RWPE1 (cell line): ENCODE measurements around the gene C10orf143.
A peak's percentile ranks its signal among the peaks of the same experiment; 100 is the strongest.

Experiments used
- CTCF ChIA-PET: fragments of 350-600 bp; sonication (Branson Sonifier 250); formaldehyde crosslinking; extraction: SDS; loops from one replicate; lab custom pipeline; 2021; lab: Yijun Ruan, JAX
- POLR2A ChIA-PET: fragments of 400-600 bp; formaldehyde crosslinking; extraction: SDS; loops from one replicate; lab custom pipeline; 2020; ENCODE audit warnings: antibody characterized with exemption; ENCODE audit not compliant: low non-redundant PET; lab: Yijun Ruan, JAX
- DNase-seq: peaks from one replicate; pipeline ENCODE4 v3.0.0; 2012; ENCODE audit warnings: low spot score
- H3K27ac ChIP-seq: fragments of 450-650 bp; 2 replicates; pipeline ENCODE4 v1.5.1; 2017
- TF ChIP-seq, protein P1 (sequence below): fragments of 450-650 bp; conservative IDR thresholded peaks from 2 replicates; pipeline ENCODE4 v1.5.1; 2017; ENCODE audit warnings: low read depth, mild to moderate bottlenecking

C10orf143 gene

DNA sequence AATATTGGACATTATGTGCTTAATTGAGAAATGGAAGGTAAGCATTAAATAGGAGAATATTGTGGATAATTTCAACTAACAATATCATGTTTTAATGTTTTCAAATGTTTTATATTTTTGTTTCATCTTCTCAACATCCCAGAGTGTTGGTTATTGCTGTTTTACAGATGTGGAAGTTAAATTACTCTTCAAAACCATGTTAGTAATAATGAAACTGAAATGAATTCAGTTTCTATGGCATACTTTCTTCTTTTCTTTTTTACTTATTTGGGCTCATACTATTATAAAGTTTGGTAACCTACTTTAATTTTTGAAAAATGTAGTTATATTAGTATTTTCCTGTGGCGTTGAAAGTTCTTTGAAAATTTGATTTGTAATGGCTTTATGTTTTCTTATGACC lies 29.8 kb upstream of the C10orf143 start:
- no peak overlapping the region for H3K27ac ChIP-seq
- TF ChIP-seq, protein P1, sequence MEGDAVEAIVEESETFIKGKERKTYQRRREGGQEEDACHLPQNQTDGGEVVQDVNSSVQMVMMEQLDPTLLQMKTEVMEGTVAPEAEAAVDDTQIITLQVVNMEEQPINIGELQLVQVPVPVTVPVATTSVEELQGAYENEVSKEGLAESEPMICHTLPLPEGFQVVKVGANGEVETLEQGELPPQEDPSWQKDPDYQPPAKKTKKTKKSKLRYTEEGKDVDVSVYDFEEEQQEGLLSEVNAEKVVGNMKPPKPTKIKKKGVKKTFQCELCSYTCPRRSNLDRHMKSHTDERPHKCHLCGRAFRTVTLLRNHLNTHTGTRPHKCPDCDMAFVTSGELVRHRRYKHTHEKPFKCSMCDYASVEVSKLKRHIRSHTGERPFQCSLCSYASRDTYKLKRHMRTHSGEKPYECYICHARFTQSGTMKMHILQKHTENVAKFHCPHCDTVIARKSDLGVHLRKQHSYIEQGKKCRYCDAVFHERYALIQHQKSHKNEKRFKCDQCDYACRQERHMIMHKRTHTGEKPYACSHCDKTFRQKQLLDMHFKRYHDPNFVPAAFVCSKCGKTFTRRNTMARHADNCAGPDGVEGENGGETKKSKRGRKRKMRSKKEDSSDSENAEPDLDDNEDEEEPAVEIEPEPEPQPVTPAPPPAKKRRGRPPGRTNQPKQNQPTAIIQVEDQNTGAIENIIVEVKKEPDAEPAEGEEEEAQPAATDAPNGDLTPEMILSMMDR = no peak
- ChIA-PET POLR2A (interaction anchor here (0.6 kb wide), 1 partner anchor 30 kb away, joined by 3 read pairs; the partner anchor contains the start of gene C10orf143), CTCF (interaction anchor here (0.7 to 0.8 kb wide), 2 partner anchors 12 to 13 kb away, joined by 3 read pairs; no protein-coding TSS in a partner anchor)
- DNase-seq = no peak

- TF ChIP-seq, protein P1 = no peak
- POLR2A ChIA-PET = interaction anchor here (3.2 kb wide), 1 partner anchor 28 kb away, joined by 42 read pairs; the partner anchor contains the start of gene C10orf143
- DNase-seq = peak; percentile 94
- H3K27ac ChIP-seq = peak overlapping the region; percentile 94
- CTCF ChIA-PET = interaction anchor here (1.0 kb wide), 1 partner anchor 28 kb away, joined by 3 read pairs; the partner anchor contains the start of gene C10orf143
Observed at GRCh38 chr10:130138479-130138866, 27.8 kb upstream of the C10orf143 start.

GRCh38 chr10:130137659-130138478 lies 27.2 kb upstream of the C10orf143 start:
- H3K27ac ChIP-seq = peak overlapping the region; percentile 94
- no peak for DNase-seq
- ChIA-PET CTCF (interaction anchor here (0.6 to 1.0 kb wide), 3 partner anchors 10 to 242 kb away, joined by 3 read pairs; partner anchors contain the start of gene C10orf143), POLR2A (interaction anchor here (3.2 kb wide), 1 partner anchor 27 kb away, joined by 42 read pairs; the partner anchor contains the start of gene C10orf143)
- TF ChIP-seq, protein P1 = no peak

GRCh38 chr10:130137090-130137448 lies 26.4 kb upstream of the C10orf143 start:
- H3K27ac ChIP-seq = peak overlapping the region; percentile 94
- TF ChIP-seq, protein P1 = no peak
- ChIA-PET CTCF (interaction anchor here (0.9 to 1.0 kb wide), 3 partner anchors 9 to 168 kb away, joined by 3 to 5 read pairs (median 3); no protein-coding TSS in a partner anchor), POLR2A (interaction anchor here (3.2 kb wide), 1 partner anchor 26 kb away, joined by 42 read pairs; the partner anchor contains the start of gene C10orf143)
- DNase-seq = peak; percentile 28

DNA sequence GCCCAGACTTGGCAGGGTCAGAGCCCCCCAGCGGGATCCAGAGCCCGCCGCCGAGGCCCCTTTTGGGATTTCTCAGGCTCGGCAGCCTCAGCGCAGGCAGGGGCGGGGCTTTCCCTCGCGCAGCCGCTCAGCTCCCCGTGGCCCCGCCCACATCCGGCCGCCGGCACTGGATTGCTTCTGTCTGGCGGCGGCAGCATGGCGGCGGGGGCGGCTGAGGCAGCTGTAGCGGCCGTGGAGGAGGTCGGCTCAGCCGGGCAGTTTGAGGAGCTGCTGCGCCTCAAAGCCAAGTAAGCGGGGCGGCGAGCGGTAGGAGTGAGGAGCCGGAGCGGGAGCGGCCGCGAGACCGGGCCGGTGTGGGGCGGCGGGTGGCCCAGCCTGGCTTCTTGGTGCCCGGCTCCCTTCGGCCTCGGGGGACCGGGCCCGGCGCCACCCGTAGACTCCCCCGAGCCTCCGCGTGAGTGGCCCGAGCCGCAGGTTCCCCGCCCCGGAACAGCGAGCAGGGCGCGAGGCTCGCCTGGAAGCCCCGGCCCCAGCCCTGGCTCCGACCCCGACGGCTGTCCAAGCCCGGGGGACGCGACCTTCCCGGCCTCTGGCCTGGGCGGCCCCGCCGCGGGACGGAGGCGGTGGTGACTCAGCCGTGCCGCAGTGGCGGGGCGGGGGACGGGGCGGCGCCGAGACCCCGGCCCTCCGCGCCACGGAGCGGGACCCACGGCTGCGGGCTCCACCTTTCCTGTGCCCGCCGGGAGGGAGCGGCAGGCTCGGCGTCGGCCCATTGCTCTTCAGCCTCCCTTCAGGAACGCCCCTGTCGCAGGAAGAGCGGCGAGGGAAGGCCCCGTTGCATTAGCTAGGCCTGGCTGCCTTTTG lies 25.8 kb upstream of the C10orf143 start, which contains the start of gene GLRX3:
Gene GLRX3, plus strand, starts transcription at position 166 of the 864 bp plus-strand sequence. Its CDS starts 30 bp downstream, at position 196.
- TF ChIP-seq, protein P1 = no peak
- CTCF ChIA-PET = interaction anchor here (0.7 to 1.0 kb wide), 5 partner anchors 8 to 167 kb away, joined by 3 to 6 read pairs (median 4); partner anchors contain the start of gene C10orf143
- H3K27ac ChIP-seq = peak within 1 kb of the TSS; percentile 94
- peak; percentile 93 for DNase-seq
- POLR2A ChIA-PET = interaction anchor here (3.2 kb wide), 1 partner anchor 26 kb away, joined by 42 read pairs; the partner anchor contains the start of gene C10orf143
